PFSK-1 (cell line): ENCODE results near the gene PHACTR1. TPM values are rescaled to one million over a fixed set of nuclear protein-coding genes. Genes with fewer than 3 reads are reported as not detected.

ENCODE experiments used
- FOXP2 ChIP-seq: optimal IDR thresholded peaks from 2 replicates; pipeline ENCODE3; 2011; ENCODE audit warnings: borderline replicate concordance, control low read depth, inconsistent platforms; ENCODE audit not compliant: insufficient read depth; ENCODE audit errors: extremely low read length, extremely low read depth
- POLR2AphosphoS5 ChIP-seq: IDR thresholded peaks from 2 replicates; pipeline ENCODE4 v1.6.1; 2012; ENCODE audit warnings: low read depth, mild to moderate bottlenecking, control low read depth, low read length, moderate library complexity
- REST ChIP-seq, 2 experiments: IDR thresholded peaks; 2 replicates each; pipeline versions ENCODE4 v1.6.1 to v1.8.0; 2011 to 2012; ENCODE audit warnings: low read depth in 2 of 2, low read length in 2 of 2, control low read depth in 1 of 2, inconsistent platforms in 1 of 2, mild to moderate bottlenecking in 1 of 2, moderate library complexity in 1 of 2; ENCODE audit not compliant: insufficient read depth in 1 of 2
- SIN3A ChIP-seq: IDR thresholded peaks from 2 replicates; pipeline ENCODE4 v1.6.1; 2012; ENCODE audit warnings: mild to moderate bottlenecking, low read length, moderate library complexity, borderline replicate concordance; ENCODE audit not compliant: insufficient read depth
- TAF1 ChIP-seq: IDR thresholded peaks from 2 replicates; pipeline ENCODE4 v1.6.1; 2012; ENCODE audit warnings: low read length, control low read depth, borderline replicate concordance; ENCODE audit not compliant: insufficient read depth
- polyA plus RNA-seq: library from polyadenylated mRNA; unstranded; fragments of >200 nt; gene quantifications from one replicate; pipeline ENCODE4 v1.2.1, GENCODE V29; 2012; ENCODE audit warnings: low read depth, missing spikeins; ENCODE audit not compliant: insufficient read length

The PHACTR1 gene
- polyA plus RNA-seq = 0.41 TPM

GRCh38 chr6:12716298-12716916 lies at the start of gene PHACTR1:
Gene PHACTR1, plus strand, starts transcription at chr6:12716767.
- TF ChIP-seq SIN3A (no peak), FOXP2 (no peak), POLR2AphosphoS5 (no peak), TAF1 (no peak), REST (IDR thresholded peaks at IDR 0.05; ENCODE audit: insufficient read depth in 1 of 2, low read depth in 2 of 2, low read length in 2 of 2) (no peak)

- TF ChIP-seq REST (IDR thresholded peaks at IDR 0.05; ENCODE audit: insufficient read depth in 1 of 2, low read depth in 2 of 2, low read length in 2 of 2) (no peak), TAF1 (no peak), SIN3A (no peak), POLR2AphosphoS5 (no peak), FOXP2 (no peak)
Observed at GRCh38 chr6:12666886-12667285, 49.7 kb upstream of the PHACTR1 start.

GRCh38 chr6:12675931-12676330 lies 40.6 kb upstream of the PHACTR1 start:
- TF ChIP-seq REST (IDR thresholded peaks at IDR 0.05; ENCODE audit: insufficient read depth in 1 of 2, low read depth in 2 of 2, low read length in 2 of 2) (no peak), TAF1 (no peak), FOXP2 (no peak), POLR2AphosphoS5 (no peak), SIN3A (no peak)

GRCh38 chr6:12679341-12679740 lies 37.2 kb upstream of the PHACTR1 start:
- TF ChIP-seq TAF1 (no peak), POLR2AphosphoS5 (no peak), FOXP2 (no peak), SIN3A (no peak), REST (IDR thresholded peaks at IDR 0.05; ENCODE audit: insufficient read depth in 1 of 2, low read depth in 2 of 2, low read length in 2 of 2) (no peak)

GRCh38 chr6:12693122-12693521 lies 23.4 kb upstream of the PHACTR1 start:
- TF ChIP-seq TAF1 (no peak), POLR2AphosphoS5 (no peak), REST (IDR thresholded peaks at IDR 0.05; ENCODE audit: insufficient read depth in 1 of 2, low read depth in 2 of 2, low read length in 2 of 2) (no peak), FOXP2 (no peak)
